NCI-H526 treated with DMSO at 0.1 percent for 48 hours (cell line): ENCODE results near the gene NR6A1.
A peak's percentile ranks its signal among the peaks of the same experiment; 100 is the strongest.

Source experiments
- DNase-seq: peaks from one replicate; lab custom pipeline; 2025; lab: John Stamatoyannopoulos, UW

NR6A1 gene

DNA sequence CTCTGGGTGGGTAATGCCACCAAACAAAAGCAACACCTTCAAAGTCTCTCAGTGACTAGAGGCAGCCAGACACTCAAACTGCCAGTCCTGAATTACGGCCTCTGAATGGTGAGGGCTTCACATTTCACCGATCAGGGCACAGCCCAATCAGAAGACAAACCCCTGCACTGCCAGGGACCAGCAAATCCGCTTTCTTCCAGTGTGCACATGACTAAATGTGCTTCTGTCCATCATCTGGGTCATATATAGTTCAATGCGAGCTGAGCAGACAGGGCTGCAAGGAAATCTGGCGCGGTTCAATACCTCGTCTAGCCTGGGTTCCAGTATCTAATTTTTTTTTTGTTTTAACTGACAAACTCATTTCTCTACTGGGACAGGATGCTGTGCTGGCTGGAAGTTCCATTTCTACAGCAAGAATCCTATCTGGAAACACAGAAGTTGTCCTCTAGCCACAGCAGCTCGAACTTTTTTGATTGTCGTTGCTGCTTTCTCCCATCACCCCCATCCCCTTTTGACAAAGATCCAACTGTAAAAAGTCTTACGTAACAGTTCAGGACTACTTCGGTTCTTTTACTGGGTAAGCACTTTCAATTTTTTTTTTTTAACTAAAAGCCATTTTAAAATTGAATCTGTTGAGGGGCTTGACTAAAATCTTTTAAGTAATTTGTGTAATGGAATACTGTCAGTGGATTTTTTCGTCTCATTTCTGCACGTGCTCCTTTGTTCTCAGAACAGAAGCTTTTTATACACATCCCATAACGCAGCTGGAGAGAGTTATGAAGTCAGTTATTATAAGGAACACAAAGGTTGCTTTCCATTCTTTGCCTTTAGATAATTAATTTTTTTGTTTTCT, 112.7 kb downstream of the NR6A1 start:
- DNase-seq = peak; percentile 87

DNA sequence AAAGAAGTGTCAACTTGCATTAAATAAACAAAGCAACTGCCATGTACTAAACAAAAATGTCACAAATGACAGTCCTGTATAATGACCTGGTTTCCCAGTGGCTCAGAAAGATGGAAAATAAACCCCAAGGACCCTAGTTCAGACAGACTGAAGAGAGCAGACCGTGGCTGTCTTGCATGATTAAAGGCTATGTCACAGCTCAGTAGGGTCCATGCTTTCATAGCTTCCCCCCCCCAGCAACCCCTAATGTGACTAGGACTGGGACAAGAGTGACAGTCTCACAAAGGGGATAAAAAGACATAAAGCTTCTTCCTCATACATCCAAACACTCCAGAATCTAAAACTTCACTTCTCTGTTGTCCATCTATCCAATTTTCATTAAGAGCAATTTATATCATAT, 113.6 kb downstream of the NR6A1 start:
- DNase-seq = no peak

DNA sequence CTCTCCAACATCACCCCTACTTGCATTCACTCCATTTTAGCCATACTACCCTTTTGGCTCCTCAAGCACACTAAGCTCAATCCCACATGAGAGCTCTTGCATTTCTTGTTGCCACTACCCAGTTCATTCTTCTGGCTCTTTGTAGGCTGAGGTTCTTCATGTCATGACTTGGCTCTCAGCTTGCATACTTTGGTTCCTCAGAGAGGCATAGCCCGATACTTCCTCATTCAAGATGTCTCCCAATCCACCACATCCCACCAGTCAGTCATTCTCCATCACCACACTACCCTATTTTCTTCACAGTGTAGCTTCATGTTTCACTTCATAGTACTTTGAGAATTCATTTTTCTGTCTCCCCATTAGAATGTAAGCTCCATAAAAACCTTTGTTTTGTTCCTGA, 116.7 kb downstream of the NR6A1 start:
- DNase-seq = no peak

DNA sequence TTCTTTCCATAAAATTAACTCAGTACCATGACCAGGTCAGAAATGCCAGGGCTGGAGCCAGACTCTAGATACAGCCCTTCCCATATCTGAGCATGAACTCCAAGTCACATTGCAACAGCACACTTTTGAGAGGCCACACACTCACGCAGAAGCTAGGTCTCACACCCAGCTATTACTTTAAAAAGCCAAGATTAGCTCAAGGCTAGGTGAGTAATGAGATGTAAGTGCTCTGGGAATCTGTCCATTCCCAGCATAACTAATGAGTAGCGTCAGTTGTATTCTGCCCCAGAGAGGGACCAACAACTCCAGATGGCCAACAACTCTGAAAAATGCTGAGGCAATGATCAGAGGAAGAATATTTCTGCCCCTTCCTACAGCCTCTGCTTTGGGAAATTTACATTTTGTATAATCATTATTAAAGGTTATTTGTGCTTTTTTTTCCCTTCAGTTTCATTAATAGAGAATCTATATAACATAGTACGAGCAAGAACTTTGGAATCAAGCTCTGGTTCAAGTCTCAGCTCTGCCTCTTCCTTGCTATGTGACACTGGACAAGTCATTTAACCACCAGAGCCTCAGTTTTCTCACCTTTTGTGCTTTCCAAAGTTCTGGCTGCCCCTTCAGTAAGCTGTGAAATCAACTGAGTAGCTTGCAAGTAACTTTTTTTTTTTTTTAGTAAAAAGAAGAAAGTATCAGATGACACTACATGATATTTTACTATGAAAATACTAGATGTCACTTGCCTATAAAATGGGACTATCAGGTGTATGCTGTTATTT, 118.3 kb downstream of the NR6A1 start:
- no peak for DNase-seq

DNA sequence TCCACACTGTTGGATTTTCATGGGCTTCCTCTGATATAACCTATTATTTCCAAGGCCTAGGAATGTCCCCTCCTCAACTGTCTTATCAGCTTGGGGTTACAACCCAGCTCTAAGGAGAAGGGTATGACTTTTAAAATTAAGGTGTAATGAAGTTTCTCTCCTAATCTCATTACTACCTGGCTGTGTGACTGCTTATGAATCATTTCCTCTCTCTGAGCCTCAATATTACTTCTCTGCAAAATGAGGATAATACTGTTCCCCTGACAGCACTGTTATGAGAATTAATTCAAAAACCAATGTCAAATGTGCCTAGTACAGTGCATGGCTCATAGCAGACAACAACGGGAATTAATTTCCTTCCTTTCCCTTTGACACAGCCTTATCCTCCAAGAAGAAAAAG, 118.9 kb downstream of the NR6A1 start:
- DNase-seq = no peak

DNA sequence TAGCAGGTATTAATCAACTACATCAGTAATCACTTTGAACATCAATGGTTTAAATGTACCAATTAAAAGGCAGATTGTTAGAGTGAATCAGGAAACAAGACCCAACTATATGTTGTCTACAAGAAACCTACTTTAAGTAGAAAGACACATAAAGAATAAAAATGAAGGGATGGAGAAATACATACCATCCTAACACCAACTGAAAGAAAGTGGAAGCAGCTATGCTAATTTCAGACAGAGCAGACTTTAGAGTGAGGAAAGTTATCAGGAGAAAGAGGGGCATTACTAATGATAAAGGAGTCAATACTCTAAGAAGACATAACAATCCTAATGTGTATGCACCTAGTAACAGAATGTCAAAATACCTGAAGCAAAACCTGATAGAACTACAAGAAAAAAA, 125.8 kb downstream of the NR6A1 start:
- no peak for DNase-seq

DNA sequence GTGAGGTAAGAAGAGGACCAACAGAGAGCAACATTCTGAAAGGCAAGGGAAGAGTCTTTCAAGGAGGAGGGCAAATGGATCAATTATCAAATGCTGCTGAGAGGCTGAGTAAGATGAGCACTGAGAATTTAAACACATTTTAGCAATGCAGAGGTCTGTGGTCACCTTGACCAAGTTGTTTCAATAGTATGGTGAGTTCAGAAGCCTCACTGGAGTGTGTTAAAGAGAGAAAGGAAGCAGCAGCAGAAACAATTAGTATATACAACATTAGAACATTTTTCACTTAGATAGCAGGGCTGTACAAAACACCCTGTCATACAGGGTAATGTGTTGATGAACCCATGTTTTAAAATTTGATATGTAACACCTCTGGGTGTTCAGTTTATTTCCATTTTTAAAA, 131.5 kb downstream of the NR6A1 start:
- no peak for DNase-seq

DNA sequence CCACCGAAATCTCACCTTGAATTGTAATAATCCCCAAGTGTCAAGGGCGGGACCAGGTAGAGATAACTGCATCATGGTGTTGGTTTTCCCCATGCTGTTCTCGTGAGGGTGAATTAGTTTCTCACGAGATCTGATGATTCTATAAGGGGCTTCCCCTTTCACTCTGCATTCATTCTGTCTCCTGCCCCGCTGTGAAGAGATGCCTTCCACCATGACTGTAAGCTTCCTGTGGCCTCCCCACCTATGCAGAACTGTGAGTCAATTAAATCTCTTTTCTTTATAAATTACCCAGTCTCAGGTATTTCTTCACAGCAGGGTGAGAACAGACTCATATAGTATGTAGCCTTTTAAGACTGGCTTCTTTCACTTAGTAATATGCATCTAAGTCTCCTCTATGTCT, 135.8 kb downstream of the NR6A1 start:
- no peak for DNase-seq

DNA sequence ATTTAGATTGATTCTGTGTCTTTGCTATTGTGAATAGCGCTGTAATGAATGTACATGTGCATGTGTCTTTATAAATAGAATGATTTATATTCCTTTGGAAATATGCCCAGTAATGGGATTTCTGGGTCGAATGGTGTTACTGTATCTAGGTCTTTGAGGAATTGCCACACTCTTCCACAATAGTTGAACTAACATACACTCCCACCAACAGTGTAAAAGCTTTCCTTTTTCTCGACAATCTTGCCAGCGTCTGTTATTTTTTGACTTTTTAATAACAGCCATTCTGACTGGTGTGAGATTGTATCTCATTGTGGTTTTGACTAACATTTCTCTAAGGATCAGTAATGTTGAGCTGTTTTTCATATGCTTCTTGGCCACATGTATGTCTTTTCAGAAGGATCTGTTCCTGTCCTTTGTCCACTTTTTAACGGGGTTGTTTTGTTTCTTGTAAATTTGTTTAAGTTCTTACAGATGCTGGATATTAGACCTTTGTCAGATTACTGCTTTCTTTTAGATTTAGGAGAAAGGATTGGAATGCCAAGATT, 139.0 kb downstream of the NR6A1 start:
- no peak for DNase-seq

DNA sequence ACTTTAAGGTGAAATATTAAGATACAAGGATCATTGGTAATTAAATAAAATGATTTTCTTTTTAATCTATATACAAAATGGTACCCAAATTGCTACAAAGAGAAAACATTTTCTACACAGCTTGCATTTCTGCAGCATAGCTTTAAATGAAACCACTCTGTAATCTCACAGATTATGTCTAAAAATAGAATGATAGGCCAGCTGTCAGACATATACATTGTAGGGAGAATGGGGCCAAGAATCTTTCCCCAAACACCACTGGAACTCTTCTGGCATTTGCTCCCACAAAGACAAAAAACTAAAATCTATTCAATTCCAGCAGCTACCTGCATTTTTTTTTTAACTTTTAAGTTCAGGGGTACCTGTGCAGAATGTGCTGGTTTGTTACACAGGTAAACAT, 139.8 kb downstream of the NR6A1 start:
- DNase-seq = no peak

DNA sequence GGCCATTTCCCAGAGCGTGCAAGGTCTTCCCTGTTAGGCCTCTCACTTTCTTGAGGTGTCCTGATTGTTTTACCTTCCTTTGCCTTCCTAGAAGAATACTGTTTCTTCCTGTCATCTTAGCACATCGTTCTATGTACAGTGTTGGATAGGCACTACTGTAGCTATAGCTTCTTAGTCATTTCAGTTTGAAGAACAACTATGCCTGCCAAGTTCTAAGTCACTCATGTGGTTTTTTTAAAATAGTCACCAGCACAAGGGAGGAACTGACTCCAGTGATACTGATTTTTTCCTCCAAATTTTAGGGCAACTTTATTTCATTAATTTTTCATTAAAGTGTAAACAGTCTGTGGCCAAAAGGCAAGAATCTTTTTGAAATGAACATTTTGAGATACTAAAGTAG, 141.5 kb downstream of the NR6A1 start:
- DNase-seq = no peak

DNA sequence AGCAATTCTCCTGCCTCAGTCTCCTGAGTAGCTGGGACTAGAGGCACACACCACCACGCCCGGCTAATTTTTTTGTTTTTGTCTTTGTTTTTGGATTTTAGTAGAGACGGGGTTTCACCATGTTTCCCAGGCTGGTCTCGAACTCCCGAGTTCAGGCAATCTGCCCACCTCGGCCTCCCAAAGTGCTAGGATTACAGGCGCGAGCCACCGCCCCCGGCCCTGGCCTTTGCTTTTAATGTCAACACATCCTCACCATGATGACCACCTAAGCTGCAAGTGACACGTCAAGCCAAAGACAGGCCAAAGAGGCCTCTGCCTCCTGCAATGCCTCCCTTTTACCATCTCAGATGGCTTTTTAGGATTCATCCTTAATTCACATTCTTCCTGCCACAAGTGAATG, 142.4 kb downstream of the NR6A1 start:
- no peak for DNase-seq

DNA sequence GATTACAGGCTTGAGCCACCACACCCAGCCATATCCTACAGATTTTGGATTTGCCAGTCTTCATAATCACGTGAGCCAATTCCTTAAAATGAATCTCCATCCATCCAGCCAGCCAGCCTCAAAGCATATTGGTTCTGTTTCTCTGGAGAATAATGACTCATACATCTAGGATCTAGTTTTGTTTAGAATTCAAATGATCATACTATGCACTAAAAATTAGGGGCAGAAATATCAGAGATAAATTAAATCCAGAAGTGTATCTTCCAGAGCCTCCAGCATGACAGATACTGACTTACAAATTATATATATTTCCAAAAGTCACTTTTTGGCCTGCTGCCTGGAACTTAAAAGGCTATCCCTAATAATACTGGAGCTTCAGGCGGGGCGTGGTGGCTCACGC, 144.8 kb downstream of the NR6A1 start:
- no peak for DNase-seq

DNA sequence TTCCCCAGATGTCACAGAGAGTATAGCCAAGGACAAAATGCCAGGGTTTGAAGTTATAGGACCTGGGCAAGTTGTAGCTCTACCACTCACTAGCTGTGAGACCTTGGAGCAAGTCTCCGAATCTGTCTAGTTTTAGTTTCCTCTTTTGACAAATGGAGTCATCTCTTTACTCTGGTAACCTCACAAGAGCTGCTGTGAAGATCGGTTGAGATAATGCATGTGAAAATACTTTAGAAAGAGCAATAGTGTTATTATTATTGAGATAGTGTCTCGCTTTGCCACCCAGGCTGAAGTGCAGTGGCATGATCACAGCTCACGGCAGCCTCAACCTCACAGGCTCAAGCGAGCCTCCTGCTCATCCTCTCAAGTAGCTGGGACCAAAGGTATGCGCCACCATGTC, 146.0 kb downstream of the NR6A1 start:
- no peak for DNase-seq

DNA sequence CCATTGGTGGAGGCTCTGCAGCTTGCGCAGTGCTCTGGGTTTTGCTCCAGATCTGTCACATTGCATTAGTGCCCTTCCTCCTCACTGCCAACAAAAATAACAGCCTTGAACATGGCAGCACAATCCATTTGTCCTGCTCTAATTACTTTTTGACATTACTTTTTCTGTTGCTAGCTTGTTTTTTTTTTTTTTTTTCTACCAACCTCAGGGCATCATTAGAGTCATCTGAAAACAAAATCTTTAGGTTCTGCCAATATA, 146.4 kb downstream of the NR6A1 start:
- DNase-seq = no peak

DNA sequence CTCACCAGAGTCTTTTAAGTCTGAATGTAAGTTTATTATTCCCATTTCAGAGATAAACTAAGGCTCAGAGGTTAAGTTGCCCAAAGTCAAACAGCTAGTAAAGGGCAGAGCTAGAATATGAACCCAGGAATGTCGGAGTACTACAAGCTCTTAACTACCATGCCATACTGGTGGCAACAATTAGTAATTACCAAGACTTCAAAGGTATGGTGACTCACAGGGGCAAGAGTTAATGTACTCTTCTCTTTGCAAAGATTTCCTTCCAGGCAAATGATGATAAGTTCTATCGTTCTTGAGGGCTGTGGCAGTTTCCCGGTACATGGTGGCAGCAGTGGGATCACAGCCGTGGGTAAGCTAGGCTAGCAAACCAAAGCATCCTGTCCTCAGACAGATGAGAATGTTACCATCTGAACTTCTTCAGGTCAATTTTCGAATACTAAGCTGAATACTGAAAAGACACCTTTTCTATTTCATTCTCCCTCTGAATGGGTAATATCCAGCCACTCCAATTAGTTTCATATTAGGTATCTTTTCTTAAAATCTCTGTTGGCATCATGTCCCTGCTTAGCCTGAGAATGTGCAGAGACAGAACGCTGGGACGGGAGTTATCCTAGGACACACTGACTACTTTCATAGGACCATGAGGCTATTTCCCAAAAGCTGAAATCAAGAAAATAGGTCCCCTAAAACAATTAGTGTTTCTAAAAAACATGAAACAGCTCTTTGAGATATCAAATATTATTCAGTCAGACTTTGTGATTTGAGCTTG, 147.0 kb downstream of the NR6A1 start:
- no peak for DNase-seq

DNA sequence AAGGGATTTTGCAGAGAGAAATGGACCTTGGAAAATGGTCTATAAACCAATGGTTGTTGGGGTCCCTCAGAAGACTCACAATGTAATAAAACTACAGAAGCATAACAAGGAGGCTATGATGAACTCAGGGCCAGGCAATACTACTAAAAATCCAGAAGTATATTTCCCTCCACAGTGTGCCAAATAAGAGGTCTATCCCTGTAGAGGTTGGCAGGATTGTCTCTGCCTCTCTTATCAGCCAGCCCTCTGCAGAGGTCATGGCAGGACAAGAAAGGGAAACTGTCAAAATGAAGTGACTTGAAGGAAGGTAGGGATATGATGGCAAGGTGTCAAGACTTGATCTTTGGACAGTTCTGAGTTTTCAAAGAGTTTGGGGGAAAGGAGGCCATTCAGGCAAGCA, 148.2 kb downstream of the NR6A1 start:
- DNase-seq = no peak

DNA sequence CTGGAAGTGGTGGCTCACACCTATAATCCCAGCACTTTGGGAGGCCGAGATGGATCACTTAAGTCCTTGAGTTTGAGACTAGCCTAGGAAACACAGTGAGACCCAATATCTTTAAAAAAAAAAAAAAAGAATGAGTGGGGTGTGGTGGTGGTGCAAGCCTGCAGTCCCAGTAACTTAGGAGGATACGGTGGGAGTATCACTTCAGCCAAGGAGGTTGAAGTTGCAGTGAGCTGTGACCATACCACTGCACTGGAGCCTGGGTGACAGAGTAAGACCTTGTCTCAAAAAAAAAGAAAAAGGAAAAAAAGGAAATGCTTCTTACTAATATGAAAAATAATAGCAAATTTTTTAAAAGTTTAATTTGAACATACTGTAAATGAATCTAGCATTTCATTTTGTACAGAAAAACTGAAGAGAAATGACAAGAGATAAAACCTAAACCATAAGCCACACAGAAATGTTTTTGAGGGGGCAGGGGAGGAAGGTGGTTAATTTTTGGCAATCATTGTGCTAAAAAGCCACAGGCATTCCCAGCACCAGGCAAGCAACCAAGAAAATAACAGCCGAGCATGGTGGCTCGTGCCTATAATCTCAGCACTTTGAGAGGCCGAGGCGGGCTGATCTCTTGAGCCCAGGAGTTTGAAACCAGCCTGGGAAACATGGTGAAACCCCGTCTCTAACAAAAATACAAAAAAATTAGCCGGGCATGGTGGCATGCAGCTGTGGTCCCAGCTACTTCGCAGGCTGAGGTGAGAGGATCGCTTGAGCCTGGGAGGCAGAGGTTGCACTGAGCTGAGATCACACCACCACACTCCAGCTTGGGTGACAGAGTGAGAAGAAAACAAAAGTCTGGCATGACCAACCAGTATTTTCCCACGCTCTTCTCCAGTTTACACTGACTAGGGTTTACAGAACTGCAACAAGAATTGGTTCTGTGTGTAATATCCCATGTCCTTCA, 149.5 kb downstream of the NR6A1 start:
- no peak for DNase-seq

DNA sequence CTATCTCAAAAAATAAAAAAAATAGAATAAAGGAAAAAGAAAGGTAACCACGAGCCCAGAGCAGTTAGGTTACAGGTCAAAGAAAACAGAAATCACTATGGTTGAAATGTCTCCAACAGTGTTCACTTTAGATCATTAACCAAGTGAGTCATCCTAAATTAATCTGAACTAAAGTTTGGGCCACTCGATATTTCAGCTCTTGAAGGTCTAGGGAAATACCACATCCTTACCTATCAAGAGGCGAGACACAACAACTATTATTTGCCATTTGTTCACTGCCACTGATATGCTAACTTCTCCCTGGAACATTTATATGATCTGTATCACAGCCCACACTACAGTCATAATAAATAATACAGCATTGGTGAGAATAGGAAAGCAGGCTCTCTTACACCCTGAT, 152.6 kb downstream of the NR6A1 start:
- no peak for DNase-seq

DNA sequence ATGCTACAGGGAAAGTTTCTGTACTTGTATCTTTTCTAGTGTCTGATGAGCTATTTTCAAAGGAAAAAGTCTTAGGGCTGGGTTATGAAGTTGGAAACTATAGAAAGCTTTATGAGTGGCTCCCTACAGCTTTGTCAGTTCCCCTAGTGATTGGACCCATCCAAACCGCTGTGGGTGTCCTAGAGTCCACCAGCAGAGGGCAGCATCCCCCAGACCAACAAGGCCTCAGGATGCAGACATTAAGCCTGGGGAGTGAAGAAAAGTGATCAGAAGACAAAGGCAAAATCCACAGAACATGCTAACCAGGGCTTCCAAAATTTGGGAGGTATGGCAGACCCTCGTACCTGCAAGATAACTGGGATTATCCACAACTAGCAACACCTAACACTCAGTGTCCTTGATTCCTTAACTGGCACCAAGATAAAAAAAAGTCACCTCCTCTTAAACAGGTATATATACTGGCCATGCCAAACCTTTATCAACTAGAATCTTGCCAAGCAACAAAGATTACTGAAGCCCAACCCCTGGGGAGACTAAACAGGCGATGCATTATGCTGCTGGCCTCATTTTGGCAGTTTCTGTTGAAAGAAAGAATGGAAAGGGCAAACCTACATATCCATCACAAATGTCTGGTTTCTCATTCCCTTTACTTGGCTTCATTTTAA, 153.5 kb downstream of the NR6A1 start:
- peak; percentile 11 for DNase-seq

DNA sequence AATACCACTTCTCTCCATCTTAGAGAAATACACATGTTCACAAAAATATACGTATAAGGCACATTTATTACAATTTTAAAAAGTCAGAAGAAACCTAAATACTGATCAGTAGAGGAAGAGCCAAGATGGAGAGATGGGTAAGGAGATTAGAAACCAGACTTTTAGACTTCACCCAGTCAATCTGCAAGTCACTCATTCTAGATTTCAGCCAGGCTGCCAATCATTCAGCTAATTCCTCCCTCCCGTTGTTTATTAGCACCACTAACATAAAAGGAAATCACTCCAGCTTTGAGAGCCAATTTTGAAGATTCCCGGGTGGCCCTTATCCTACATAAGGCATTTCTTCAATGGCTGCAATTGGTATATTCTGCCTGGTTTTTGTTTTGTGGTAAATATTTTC, 154.2 kb downstream of the NR6A1 start:
- no peak for DNase-seq
